Activated B cell treated with CpG ODN at 0.5 μM for 24 hours (primary cell): Measurements from ENCODE around the gene KCNQ2. TPM values are rescaled to one million over a fixed set of nuclear protein-coding genes. Genes with fewer than 3 reads are reported as not detected.

Experiments
- ATAC-seq: fragments of 200-7000 bp; cut with Tn5 transposase; one replicate; pipeline ENCODE4 v1.10.0; 2021; ENCODE audit warnings: low read depth, mild to moderate bottlenecking, moderate library complexity
- CTCF ChIA-PET: fragments of 350-600 bp; sonication (Branson Sonifier 250); formaldehyde crosslinking; loops from one replicate; lab custom pipeline; 2021; ENCODE audit warnings: antibody characterized with exemption; lab: Charles Lee
- POLR2A ChIA-PET: fragments of 350-600 bp; sonication (Branson Sonifier 250); formaldehyde crosslinking; loops from one replicate; lab custom pipeline; 2021; ENCODE audit warnings: antibody characterized with exemption; lab: Charles Lee
- DNase-seq: peaks from one replicate; pipeline ENCODE4 v3.0.0; 2022
- H3K27ac Mint-ChIP-seq: one replicate; pipeline ENCODE4 v1.8.0; 2020; ENCODE audit warnings: mixed read lengths
- H3K27me3 Mint-ChIP-seq: one replicate; pipeline ENCODE4 v1.8.0; 2021; ENCODE audit warnings: mixed read lengths
- H3K36me3 Mint-ChIP-seq: one replicate; pipeline ENCODE4 v1.8.0; 2021; ENCODE audit warnings: low read depth, mixed read lengths
- H3K4me1 Mint-ChIP-seq: one replicate; pipeline ENCODE4 v1.8.0; 2021; ENCODE audit warnings: mixed read lengths
- H3K4me3 Mint-ChIP-seq: one replicate; pipeline ENCODE4 v1.8.0; 2020; ENCODE audit warnings: mild to moderate bottlenecking, mixed read lengths
- H3K9me3 Mint-ChIP-seq: one replicate; pipeline ENCODE4 v1.8.0; 2020; ENCODE audit warnings: mixed read lengths
- intact Hi-C: fragments of 100-400 bp; cut with micrococcal nuclease; formaldehyde crosslinking; loops from one replicate; pipeline ENCODE4 v1.15.1; 2024
- total RNA-seq: library from RNA; stranded (reverse); gene quantifications from 2 replicates; pipeline ENCODE4 v1.2.3, GENCODE V29; 2022
- TF ChIP-seq, protein P1 (sequence below): fragments of 200-600 bp; IDR thresholded peaks from one replicate; pipeline ENCODE4 v1.8.0; 2022; ENCODE audit warnings: antibody characterized with exemption, mild to moderate bottlenecking

The KCNQ2 gene
- total RNA-seq, 1 donor from 2014 or later, result not detected

GRCh38 chr20:63497946-63498935 lies 25.8 kb upstream of the KCNQ2 start:
- POLR2A ChIA-PET, result interaction anchor here (2.8 kb wide), 1 partner anchor 22 kb away, joined by 21 read pairs; the partner anchor contains the start of gene PPDPF
- peak overlapping the region; percentile 56 for H3K4me3 Mint-ChIP-seq
- CTCF ChIA-PET, result interaction anchor here (2.3 kb wide), 1 partner anchor 475 kb away, joined by 12 read pairs; no protein-coding TSS in a partner anchor
- intact Hi-C loops, result loop anchor here (5.0 kb wide), 1 partner anchor 624 kb away; no protein-coding TSS in a partner anchor
- no peaks in the 10 kb centered on the region for H3K9me3 Mint-ChIP-seq
- ATAC-seq, result no peak
- peaks cover 10% of the 10 kb centered on the region for H3K27me3 Mint-ChIP-seq
- H3K36me3 Mint-ChIP-seq, result no peaks in the 10 kb centered on the region
- DNase-seq, result no peak
- TF ChIP-seq, protein P1, sequence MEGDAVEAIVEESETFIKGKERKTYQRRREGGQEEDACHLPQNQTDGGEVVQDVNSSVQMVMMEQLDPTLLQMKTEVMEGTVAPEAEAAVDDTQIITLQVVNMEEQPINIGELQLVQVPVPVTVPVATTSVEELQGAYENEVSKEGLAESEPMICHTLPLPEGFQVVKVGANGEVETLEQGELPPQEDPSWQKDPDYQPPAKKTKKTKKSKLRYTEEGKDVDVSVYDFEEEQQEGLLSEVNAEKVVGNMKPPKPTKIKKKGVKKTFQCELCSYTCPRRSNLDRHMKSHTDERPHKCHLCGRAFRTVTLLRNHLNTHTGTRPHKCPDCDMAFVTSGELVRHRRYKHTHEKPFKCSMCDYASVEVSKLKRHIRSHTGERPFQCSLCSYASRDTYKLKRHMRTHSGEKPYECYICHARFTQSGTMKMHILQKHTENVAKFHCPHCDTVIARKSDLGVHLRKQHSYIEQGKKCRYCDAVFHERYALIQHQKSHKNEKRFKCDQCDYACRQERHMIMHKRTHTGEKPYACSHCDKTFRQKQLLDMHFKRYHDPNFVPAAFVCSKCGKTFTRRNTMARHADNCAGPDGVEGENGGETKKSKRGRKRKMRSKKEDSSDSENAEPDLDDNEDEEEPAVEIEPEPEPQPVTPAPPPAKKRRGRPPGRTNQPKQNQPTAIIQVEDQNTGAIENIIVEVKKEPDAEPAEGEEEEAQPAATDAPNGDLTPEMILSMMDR, result no peak
- no peak overlapping the region for H3K27ac Mint-ChIP-seq
- H3K4me1 Mint-ChIP-seq, result peaks cover 4% of the 10 kb centered on the region

- DNase-seq, result no peak
- TF ChIP-seq, protein P1, result no peak
- CTCF ChIA-PET, result interaction anchor here (0.6 to 2.3 kb wide), 8 partner anchors 24 to 541 kb away, joined by 3 to 12 read pairs (median 4); partner anchors contain the start of genes PPDPF, PTK6 and TPD52L2
- Mint-ChIP-seq H3K4me3 (no peak overlapping the region), H3K36me3 (no peaks in the 10 kb centered on the region), H3K27me3 (peaks cover 10% of the 10 kb centered on the region), H3K9me3 (no peaks in the 10 kb centered on the region), H3K4me1 (peaks cover 4% of the 10 kb centered on the region), H3K27ac (no peak overlapping the region)
- POLR2A ChIA-PET, result interaction anchor here (0.6 to 2.8 kb wide), 3 partner anchors 23 to 169 kb away, joined by 3 to 21 read pairs (median 5); partner anchors contain the start of gene PPDPF
- ATAC-seq, result no peak
- intact Hi-C loops, result loop anchor here (5.0 kb wide), 1 partner anchor 625 kb away; no protein-coding TSS in a partner anchor
Measured at GRCh38 chr20:63497138-63497945, 24.9 kb upstream of the KCNQ2 start.

DNA sequence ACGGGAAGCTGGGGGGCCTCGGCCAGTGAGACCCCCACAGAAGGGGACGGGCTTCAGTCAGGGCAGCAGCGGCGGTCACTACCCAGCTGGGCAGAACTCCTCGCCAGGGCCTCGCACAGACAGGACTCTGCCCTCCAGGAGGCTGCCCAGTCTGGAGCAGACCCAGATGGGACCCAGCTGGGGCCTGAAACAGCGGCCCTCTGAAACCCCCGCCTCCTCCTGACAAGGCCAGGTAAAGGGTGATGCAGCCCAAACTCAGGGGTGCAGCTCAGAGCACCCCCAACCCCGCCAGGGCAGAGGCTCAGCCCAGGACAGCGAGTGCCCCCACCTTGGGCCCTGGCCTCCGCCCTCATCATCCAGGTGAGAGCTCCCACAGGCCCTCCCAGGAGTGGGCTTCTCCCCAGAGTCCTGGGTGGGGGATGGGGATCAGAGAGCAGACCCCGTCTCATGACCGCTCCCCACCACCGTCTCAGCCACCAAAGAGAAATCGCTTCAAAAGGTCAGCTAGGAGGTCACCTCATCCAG lies 24.2 kb upstream of the KCNQ2 start:
- POLR2A ChIA-PET, result interaction anchor here (0.6 to 2.8 kb wide), 6 partner anchors 23 to 626 kb away, joined by 3 to 21 read pairs (median 5); partner anchors contain the start of gene PPDPF

More for the DNA sequence above, 24.2 kb upstream of the KCNQ2 start:
- Mint-ChIP-seq H3K4me1 (peaks cover 4% of the 10 kb centered on the region), H3K36me3 (no peaks in the 10 kb centered on the region), H3K4me3 (no peak overlapping the region), H3K27me3 (peaks cover 10% of the 10 kb centered on the region), H3K27ac (no peak overlapping the region), H3K9me3 (no peaks in the 10 kb centered on the region)
- ATAC-seq (no peak), DNase-seq (no peak)
- TF ChIP-seq, protein P1, result no peak
- CTCF ChIA-PET, result interaction anchor here (0.6 to 2.3 kb wide), 11 partner anchors 13 to 542 kb away, joined by 3 to 12 read pairs (median 4); partner anchors contain the start of genes PPDPF, PTK6 and TPD52L2
- intact Hi-C loops, result loop anchor here (1.0 to 5.0 kb wide), 7 partner anchors 24 to 626 kb away; partner anchors contain the start of genes PPDPF and PTK6
